Activated naive CD4-positive, alpha-beta T cell treated with anti-CD3 and anti-CD28 coated beads, Interleukin-2, amount 10 ng/mL, durations not matched to agents 5 hours and 36 hours (primary cell): ENCODE results near the gene ITFG1. TPM values are rescaled to one million over a fixed set of nuclear protein-coding genes. Genes with fewer than 3 reads are reported as not detected.

Experiments used
- total RNA-seq, 2 experiments: library from RNA; stranded (reverse); gene quantifications; one replicate each; pipeline ENCODE4 v1.2.3, GENCODE V29; 2021

Gene ITFG1
- total RNA-seq = 10 to 100 TPM; 22.5 TPM

GRCh38 chr16:47460711-47461597, at the start of gene ITFG1, which contains the start of gene PHKB:
ITFG1 (minus strand) TSS chr16:47461063; CDS start chr16:47461045, 18 bp downstream.
PHKB (plus strand) TSS chr16:47461331; CDS start chr16:47461351, 20 bp downstream.

GRCh38 chr16:47143677-47144558, 316.9 kb downstream of the ITFG1 start, which contains the start of gene NETO2:
NETO2 (minus strand) TSS chr16:47143945; CDS start chr16:47143612, 333 bp downstream.

Other genes starting within 250 kb of the ITFG1 start
- gene PHKB, start 268 bp upstream of the ITFG1 start, total RNA-seq = 10 to 100 TPM; 42.6 to 43.4 TPM